B cell (primary cell): ENCODE data around the gene SLC6A6. TPM values are rescaled to one million over a fixed set of nuclear protein-coding genes. Genes with fewer than 3 reads are reported as not detected.

Experiments
- ATAC-seq: fragments of 200-7000 bp; cut with Tn5 transposase; one replicate; pipeline ENCODE4 v1.10.0; 2021; ENCODE audit warnings: low read depth, mild to moderate bottlenecking, moderate number of reproducible peaks, moderate library complexity
- CTCF ChIA-PET: fragments of 350-600 bp; sonication (Branson Sonifier 250); formaldehyde crosslinking; loops from one replicate; lab custom pipeline; 2021; ENCODE audit warnings: antibody characterized with exemption, inconsistent platforms; lab: Charles Lee
- POLR2A ChIA-PET: fragments of 350-600 bp; sonication (Branson Sonifier 250); formaldehyde crosslinking; loops from one replicate; lab custom pipeline; 2021; ENCODE audit warnings: antibody characterized with exemption; lab: Charles Lee
- DNase-seq: peaks from one replicate; pipeline ENCODE4 v3.0.0; 2013
- H2AFZ ChIP-seq: 2 replicates; pipeline ENCODE4 v1.6.1; 2012; ENCODE audit warnings: mild to moderate bottlenecking, low read depth, low read length; ENCODE audit not compliant: insufficient read depth, poor library complexity, severe bottlenecking
- H3K27ac ChIP-seq, 2 donors: 1 replicate in 1 of 2; 2 replicates in 1 of 2; pipeline ENCODE4 v1.5.1; 2012 to 2013; ENCODE audit warnings: low read length in 2 of 2, mild to moderate bottlenecking in 2 of 2, moderate library complexity in 1 of 2
- H3K27me3 ChIP-seq, 4 experiments: fragments of 200-600 bp in 1 of 4; sonication (generic) in 1 of 4; replicated peaks in 1 of 4; 1 replicate in 2 of 4; 2 replicates in 2 of 4; pipeline versions ENCODE4 v1.6.1 to v1.7.0; 2013 to 2016; ENCODE audit warnings: low read length in 3 of 4, mild to moderate bottlenecking in 2 of 4, mixed read lengths in 1 of 4, moderate library complexity in 1 of 4; ENCODE audit not compliant: insufficient read depth in 4 of 4, control insufficient read depth in 3 of 4; ENCODE audit errors: control extremely low read depth in 1 of 4
- H3K36me3 ChIP-seq, 2 experiments: replicated peaks in 1 of 2; 1 replicate in 1 of 2; 2 replicates in 1 of 2; pipeline versions ENCODE4 v1.6.1 to v1.7.1; 2013; ENCODE audit warnings: low read length in 1 of 2; ENCODE audit not compliant: insufficient read depth in 2 of 2, control insufficient read depth in 1 of 2; ENCODE audit errors: control extremely low read depth in 1 of 2, extremely low read depth in 1 of 2
- H3K4me1 ChIP-seq, 2 donors: fragments of 200-600 bp in 1 of 2; sonication (generic) in 1 of 2; 1 replicate in 1 of 2; 2 replicates in 1 of 2; pipeline versions ENCODE4 v1.5.1 to v1.6.1; 2013 to 2017; ENCODE audit warnings: low read length in 2 of 2; ENCODE audit not compliant: control insufficient read depth in 2 of 2, insufficient read depth in 2 of 2
- H3K4me2 ChIP-seq: replicated peaks from 2 replicates; pipeline ENCODE3; 2012; ENCODE audit warnings: mild to moderate bottlenecking, low read depth, low read length; ENCODE audit not compliant: poor library complexity, severe bottlenecking
- H3K4me3 ChIP-seq, 5 experiments: fragments of 200-600 bp in 1 of 5; sonication (generic) in 1 of 5; 1 replicate in 3 of 5; 2 replicates in 2 of 5; pipeline versions ENCODE4 v1.5.1 to v1.7.0; 2011 to 2016; ENCODE audit warnings: low read length in 4 of 5, mild to moderate bottlenecking in 4 of 5, low read depth in 2 of 5, control low read depth in 1 of 5, moderate library complexity in 1 of 5; ENCODE audit not compliant: insufficient read depth in 1 of 5; ENCODE audit errors: control extremely low read depth in 1 of 5, extremely low read depth in 1 of 5
- H3K79me2 ChIP-seq: fragments of 200-600 bp; sonication (generic); one replicate; pipeline ENCODE4 v1.6.0; 2016; ENCODE audit warnings: low read length; ENCODE audit not compliant: control insufficient read depth, insufficient read depth
- H3K9ac ChIP-seq: fragments of 200-600 bp; sonication (generic); 2 replicates; pipeline ENCODE4 v1.6.1; 2017; ENCODE audit warnings: mild to moderate bottlenecking, low read length, moderate library complexity
- H3K9me3 ChIP-seq, 3 donors: one replicate each; pipeline versions ENCODE4 v1.6.1 to v1.7.1; 2013; ENCODE audit warnings: low read length in 2 of 3; ENCODE audit not compliant: control insufficient read depth in 2 of 3, insufficient read depth in 1 of 3; ENCODE audit errors: control extremely low read depth in 1 of 3
- H4K20me1 ChIP-seq: 2 replicates; pipeline ENCODE4 v1.6.0; 2012; ENCODE audit warnings: mild to moderate bottlenecking, low read length; ENCODE audit not compliant: insufficient read depth, control insufficient read depth, poor library complexity, severe bottlenecking
- H3K27ac Mint-ChIP-seq: one replicate; pipeline ENCODE4 v1.8.0; 2021; ENCODE audit warnings: mixed read lengths
- H3K27me3 Mint-ChIP-seq: one replicate; pipeline ENCODE4 v1.8.0; 2021; ENCODE audit warnings: mixed read lengths
- H3K4me1 Mint-ChIP-seq: one replicate; pipeline ENCODE4 v1.8.0; 2021; ENCODE audit warnings: mixed read lengths
- H3K4me3 Mint-ChIP-seq: one replicate; pipeline ENCODE4 v1.8.0; 2021; ENCODE audit warnings: mixed read lengths
- H3K9me3 Mint-ChIP-seq: one replicate; pipeline ENCODE4 v1.8.0; 2022; ENCODE audit warnings: mixed read lengths; ENCODE audit not compliant: insufficient read depth
- EZH2 ChIP-seq: IDR thresholded peaks from 2 replicates; pipeline ENCODE4 v1.6.1; 2012; ENCODE audit warnings: borderline replicate concordance, low read depth, mild to moderate bottlenecking, moderate library complexity, low read length; ENCODE audit not compliant: insufficient read depth, poor library complexity, severe bottlenecking
- WGBS: methylation state at CpG from one replicate; pipeline ENCODE4 v1.1.5; 2013; ENCODE audit warnings: missing lambda C conversion rate; ENCODE audit not compliant: insufficient coverage; 5-methylcytosine and 5-hydroxymethylcytosine counted together
- intact Hi-C: fragments of 100-400 bp; cut with micrococcal nuclease; formaldehyde crosslinking; loops from one replicate; pipeline ENCODE4 v1.10.0; 2022
- polyA plus RNA-seq: library from polyadenylated mRNA; depleted of rRNA; stranded (reverse); fragments of >200 nt; gene quantifications from 2 replicates; pipeline ENCODE4 v1.2.3, GENCODE V29; 2012
- total RNA-seq, 2 donors: library from RNA; stranded (reverse); fragments of 120-200 nt in 1 of 2; gene quantifications; 1 replicate in 1 of 2; 2 replicates in 1 of 2; pipeline versions ENCODE4 v1.2.3 to v1.2.4, GENCODE V29; 2013 to 2022
- TF ChIP-seq, protein P1 (sequence below): fragments of 200-600 bp; IDR thresholded peaks from one replicate; pipeline ENCODE4 v1.8.0; 2022; ENCODE audit warnings: antibody characterized with exemption, mild to moderate bottlenecking

The SLC6A6 gene
- total and polyA plus RNA-seq, 2 donors (not counting 1 experiment from before 2014, with no cell fraction given), result 34.2 to 48.7 TPM

DNA sequence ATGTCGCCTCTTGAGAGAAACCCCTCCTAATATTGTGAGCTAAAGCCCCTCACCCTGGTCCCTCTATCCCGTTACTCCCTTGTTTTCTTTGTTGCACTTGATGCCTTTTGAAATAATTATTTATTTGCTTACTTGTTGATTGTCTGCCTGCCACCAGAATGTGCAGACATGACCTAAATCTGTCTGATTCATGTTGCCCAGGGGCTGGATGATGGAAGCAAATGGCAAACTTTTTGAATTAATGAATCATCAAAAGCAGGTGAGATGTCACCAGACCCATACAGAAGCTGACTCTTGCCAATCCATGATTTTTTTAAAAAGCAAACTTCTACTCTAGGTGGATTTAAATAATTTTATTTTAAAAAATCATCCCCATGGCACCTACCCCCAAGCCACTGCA lies 88.4 kb downstream of the SLC6A6 start:
- Histone ChIP-seq H3K27me3 (no peaks in the 10 kb centered on the region), H3K4me1 (no peaks in the 10 kb centered on the region), H3K79me2 (no peaks in the 10 kb centered on the region), H3K9ac (no peak overlapping the region), H3K27ac (no peak overlapping the region), H3K36me3 (peaks cover 0 to 18% of the 10 kb centered on the region in 2 experiments), H2AFZ (no peak overlapping the region), H3K4me3 (no peak overlapping the region), H3K4me2 (no peak overlapping the region), H3K9me3 (no peaks in the 10 kb centered on the region), H4K20me1 (no peaks in the 10 kb centered on the region)
- TF ChIP-seq, protein P1, sequence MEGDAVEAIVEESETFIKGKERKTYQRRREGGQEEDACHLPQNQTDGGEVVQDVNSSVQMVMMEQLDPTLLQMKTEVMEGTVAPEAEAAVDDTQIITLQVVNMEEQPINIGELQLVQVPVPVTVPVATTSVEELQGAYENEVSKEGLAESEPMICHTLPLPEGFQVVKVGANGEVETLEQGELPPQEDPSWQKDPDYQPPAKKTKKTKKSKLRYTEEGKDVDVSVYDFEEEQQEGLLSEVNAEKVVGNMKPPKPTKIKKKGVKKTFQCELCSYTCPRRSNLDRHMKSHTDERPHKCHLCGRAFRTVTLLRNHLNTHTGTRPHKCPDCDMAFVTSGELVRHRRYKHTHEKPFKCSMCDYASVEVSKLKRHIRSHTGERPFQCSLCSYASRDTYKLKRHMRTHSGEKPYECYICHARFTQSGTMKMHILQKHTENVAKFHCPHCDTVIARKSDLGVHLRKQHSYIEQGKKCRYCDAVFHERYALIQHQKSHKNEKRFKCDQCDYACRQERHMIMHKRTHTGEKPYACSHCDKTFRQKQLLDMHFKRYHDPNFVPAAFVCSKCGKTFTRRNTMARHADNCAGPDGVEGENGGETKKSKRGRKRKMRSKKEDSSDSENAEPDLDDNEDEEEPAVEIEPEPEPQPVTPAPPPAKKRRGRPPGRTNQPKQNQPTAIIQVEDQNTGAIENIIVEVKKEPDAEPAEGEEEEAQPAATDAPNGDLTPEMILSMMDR, result no peak
- TF ChIP-seq EZH2, result no peak
- POLR2A ChIA-PET, result no interaction called here
- CTCF ChIA-PET, result interaction anchor here (1.0 kb wide), 1 partner anchor 230 kb away, joined by 3 read pairs; no protein-coding TSS in a partner anchor
- Mint-ChIP-seq H3K9me3 (no peaks in the 10 kb centered on the region), H3K27ac (no peak overlapping the region), H3K4me1 (no peaks in the 10 kb centered on the region), H3K27me3 (no peaks in the 10 kb centered on the region), H3K4me3 (no peak overlapping the region)
- intact Hi-C loops, result no loop called here
- no peak for ATAC-seq
- no peak for DNase-seq
- 100% methylated on average over 1 of the region's 2 CpGs for WGBS

DNA sequence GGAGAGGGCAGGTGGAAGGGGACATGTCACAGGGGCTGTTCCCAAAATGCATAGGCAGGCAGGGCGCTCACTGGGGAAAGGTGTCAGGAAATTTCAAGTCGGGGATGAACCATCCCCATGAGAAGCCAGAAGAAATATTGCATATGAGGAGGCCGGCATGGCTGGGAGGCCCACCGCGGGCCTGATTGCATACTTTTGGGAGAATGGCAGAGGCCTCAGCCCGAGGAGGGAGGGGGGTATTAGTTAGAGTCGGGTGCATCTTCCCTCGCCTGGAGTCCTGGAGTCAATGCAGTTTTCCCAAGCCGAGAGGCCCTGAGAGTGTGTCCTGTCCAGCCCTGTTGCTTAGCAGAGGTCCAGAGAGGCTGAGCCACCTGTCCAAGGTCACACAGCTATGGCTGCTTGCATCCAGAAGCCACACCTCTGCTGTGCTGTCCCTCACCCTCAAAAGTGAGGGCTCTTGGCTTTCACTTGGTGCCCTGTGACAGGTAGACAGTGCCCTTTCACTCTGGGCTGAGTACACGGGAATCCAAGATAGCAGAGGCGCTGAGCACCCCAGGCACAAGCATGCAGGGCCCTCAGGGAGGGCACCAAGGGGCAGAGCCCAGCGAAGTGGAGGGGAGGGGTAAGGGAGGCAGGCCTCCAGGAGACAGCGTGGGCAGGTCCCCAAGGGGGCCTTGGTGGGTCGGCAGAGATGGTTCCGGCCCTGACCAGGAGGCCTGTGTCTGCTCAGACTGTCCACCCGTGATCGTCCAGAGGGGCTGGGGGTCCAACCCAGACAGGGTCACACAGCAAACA lies 89.2 kb downstream of the SLC6A6 start:
- Mint-ChIP-seq H3K4me3 (no peak overlapping the region), H3K9me3 (no peaks in the 10 kb centered on the region), H3K27me3 (no peaks in the 10 kb centered on the region), H3K27ac (no peak overlapping the region), H3K4me1 (no peaks in the 10 kb centered on the region)
- CTCF ChIA-PET, result no interaction called here
- Histone ChIP-seq H2AFZ (no peak overlapping the region), H3K4me1 (no peaks in the 10 kb centered on the region), H3K4me3 (no peak overlapping the region), H3K27ac (no peak overlapping the region), H3K9ac (no peak overlapping the region), H3K36me3 (peaks cover 0 to 11% of the 10 kb centered on the region in 2 experiments), H3K9me3 (no peaks in the 10 kb centered on the region), H3K4me2 (no peak overlapping the region), H4K20me1 (no peaks in the 10 kb centered on the region), H3K79me2 (no peaks in the 10 kb centered on the region), H3K27me3 (no peaks in the 10 kb centered on the region)
- intact Hi-C loops, result no loop called here
- POLR2A ChIA-PET, result no interaction called here
- WGBS, result 91% methylated on average over 17 of the region's 17 CpGs
- no peak for DNase-seq
- no peak for TF ChIP-seq EZH2
- TF ChIP-seq, protein P1, result no peak
- ATAC-seq, result no peak
